ENCODE measurements around the gene CNST.

DNA sequence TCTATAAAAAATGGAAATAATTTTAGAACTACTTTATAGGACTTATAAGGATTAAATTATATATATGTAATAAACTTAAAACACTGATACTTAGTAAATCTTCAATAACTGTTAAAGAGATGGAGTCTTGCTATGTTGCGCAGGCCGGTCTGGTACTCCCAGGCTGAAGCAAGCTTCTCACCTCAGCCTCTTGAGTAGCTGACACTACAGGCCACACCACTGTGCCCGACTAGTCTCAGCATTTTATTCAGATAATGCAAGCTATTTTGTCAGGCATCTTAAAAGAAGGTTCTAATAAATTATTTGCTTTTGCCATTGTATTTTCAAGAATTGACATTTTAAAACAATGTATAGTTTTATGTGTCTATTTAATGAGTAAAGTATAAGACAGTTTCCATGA, 20.8 kb downstream of the CNST start:
- TF ChIP-seq CTCF (IDR thresholded peaks at IDR 0.05), result no peak
- TF ChIP-seq POLR2A (IDR thresholded peaks at IDR 0.05), result no peak
